Ovary (tissue), 3 donors: Measurements from ENCODE around the gene GLRA2.

Experiments used
- EP300 ChIP-seq: sonication (generic); formaldehyde crosslinking; IDR thresholded peaks from one replicate; pipeline ENCODE4 v1.6.1; 2017; ENCODE audit warnings: antibody characterized with exemption
- POLR2A ChIP-seq: fragments of 450-650 bp; IDR thresholded peaks from one replicate; pipeline ENCODE4 v1.6.1; 2017; ENCODE audit warnings: antibody characterized with exemption, mild to moderate bottlenecking, moderate library complexity
- TF ChIP-seq, protein P1 (sequence below), 3 donors: fragments of 450-650 bp in 2 of 3; fragments of 200-600 bp in 1 of 3; IDR thresholded peaks; one replicate each; pipeline versions ENCODE4 v1.5.1 to v1.8.0; 2016 to 2022; ENCODE audit warnings: antibody characterized with exemption in 3 of 3, mild to moderate bottlenecking in 1 of 3
- donor health status: DM: no; HTN: no; CAD: no.

DNA sequence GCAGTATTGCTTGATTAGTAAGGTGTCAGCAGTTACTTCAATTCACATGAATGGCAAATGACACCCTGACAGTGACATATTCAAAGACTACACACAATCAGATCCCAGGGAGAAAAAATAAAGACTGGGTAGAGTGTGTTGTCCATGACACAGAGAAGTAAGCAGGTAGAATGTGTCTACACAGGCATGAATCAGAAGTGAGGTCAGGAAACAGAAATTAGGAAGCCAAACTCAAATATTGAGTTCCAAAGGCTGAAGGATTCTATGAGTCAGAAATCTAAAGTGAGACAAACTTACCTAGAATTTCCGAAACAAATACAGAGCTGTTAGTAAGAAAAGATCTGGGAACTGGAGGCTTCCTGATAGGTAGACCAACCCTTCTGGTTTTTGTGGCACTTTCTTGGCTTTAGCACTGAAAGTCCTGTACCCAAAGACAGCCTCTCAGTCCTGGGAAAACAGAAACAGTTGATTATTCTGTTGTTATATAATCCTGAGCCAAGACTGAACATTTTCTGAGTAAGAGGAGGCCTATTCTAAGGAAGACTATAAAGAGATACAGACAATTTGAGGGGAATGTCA, 24.3 kb upstream of the GLRA2 start:
- TF ChIP-seq, protein P1, sequence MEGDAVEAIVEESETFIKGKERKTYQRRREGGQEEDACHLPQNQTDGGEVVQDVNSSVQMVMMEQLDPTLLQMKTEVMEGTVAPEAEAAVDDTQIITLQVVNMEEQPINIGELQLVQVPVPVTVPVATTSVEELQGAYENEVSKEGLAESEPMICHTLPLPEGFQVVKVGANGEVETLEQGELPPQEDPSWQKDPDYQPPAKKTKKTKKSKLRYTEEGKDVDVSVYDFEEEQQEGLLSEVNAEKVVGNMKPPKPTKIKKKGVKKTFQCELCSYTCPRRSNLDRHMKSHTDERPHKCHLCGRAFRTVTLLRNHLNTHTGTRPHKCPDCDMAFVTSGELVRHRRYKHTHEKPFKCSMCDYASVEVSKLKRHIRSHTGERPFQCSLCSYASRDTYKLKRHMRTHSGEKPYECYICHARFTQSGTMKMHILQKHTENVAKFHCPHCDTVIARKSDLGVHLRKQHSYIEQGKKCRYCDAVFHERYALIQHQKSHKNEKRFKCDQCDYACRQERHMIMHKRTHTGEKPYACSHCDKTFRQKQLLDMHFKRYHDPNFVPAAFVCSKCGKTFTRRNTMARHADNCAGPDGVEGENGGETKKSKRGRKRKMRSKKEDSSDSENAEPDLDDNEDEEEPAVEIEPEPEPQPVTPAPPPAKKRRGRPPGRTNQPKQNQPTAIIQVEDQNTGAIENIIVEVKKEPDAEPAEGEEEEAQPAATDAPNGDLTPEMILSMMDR (IDR thresholded peaks at IDR 0.05), result no peak
- TF ChIP-seq POLR2A (no peak), EP300 (no peak)
